Measurements from ENCODE around the gene RFLNA.
"Not testable (repeated sequence)": the region's sequence is repeated elsewhere in the genome, so short reads cannot be mapped to it uniquely, and the experiment has no call there.

RFLNA gene

DNA sequence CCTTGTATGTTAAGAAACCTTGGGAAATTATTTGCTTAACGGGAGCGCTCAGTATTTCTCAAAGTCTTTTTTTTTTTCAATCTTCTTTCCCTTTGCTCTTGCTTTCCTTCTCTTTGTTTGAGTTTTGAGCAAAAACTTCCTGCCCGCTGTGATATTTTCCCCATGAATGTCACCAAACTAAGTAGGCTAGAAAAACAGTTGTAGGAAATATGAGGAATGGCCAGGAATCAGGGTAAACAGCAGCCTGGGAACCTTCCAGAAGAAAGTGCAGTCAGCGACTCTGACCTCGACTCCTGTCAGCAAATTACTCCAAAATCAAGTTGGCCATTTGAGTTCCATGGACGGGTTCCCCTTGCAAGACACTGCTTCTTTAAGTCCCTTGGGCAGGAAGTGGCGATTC is 11.6 kb upstream of the RFLNA start:
- DNase-seq, result no peak

- no peak for DNase-seq
These were observed 10.5 kb upstream of the RFLNA start for GRCh38 chr12:124284368-124284767.

DNA sequence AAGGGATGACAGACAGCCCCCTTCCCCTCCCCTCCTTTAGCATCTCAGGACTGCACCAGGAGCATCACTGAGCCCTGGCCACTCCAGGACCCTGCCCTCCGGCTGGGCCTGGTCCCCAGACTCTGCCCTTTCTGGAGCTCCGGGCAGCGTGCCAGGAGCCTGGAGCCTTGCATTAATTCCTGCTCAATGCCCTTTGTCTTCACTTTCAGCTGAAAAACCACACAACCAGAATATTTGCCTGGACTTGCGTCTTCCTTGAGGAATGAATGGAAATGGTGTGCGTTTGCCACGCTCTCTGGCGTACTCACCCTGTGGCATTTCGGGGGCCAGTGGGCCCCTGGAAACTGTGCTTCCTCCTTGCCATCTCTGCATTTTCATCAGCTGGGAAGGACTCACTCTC is 8.5 kb upstream of the RFLNA start:
- no peak for DNase-seq

DNA sequence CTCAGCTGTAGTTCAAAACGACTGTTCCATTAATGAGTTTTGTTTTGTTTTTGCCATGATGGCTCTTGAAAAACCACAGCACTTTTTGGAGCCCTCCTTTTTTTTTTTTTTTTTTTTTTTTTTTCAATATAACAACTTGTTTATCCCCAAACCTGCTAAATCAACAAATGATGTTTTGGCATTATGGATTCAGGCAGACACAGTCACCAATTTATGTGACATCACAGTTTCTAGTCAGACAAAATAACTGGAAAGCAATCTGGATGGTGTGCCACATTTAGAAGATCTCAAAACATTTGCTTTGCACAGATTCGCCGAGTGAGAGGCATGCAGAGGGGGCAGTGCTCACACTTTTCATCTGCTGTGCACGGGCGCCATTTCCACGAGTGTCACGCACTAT is 7.9 kb upstream of the RFLNA start:
- no peak for DNase-seq

DNA sequence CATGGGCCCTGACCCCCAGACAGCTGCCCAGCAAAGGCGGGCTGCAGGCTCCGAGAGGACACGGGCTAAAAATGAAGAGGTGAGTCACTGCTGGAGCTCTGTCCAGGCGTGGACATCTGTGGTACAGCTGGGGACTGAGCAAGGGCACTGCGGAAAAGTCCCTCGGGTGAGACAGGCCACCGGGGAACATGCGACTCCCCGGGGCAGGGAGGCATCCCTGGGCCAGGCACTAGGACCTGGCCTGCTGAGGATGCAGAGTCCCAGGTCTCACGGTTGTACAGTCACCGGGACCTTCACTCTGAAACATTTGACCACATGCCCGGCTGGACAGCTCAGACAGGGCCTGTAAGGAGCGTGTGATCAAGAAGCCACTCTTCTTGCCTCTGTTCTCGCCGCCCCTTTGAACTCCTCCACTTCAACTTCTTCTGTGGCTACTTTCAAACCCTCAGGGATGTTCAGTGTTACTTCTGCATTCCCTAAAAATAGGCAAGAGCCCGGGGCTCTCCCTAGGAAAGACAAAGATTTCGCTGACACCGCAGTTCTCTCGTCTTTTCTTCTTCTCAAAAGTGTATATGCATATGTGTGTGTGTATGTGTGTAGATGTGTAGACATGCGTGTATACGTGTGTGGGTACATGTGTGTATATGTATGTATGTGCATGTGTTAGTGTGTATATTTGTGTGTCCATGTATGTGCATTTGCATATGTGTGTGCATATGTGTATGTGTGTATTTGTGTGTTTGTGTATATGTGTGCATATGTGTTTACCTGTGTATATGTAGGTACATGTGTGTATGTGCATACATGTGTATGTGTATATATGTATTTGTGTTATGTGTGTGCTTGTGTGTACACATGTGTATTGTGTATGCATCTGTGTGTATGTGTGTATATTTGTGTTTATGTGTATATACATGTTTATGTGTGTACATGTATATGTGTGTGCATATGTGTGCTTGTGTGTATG is 5.0 kb upstream of the RFLNA start:
- DNase-seq, result peak; percentile 7 to 9

DNA sequence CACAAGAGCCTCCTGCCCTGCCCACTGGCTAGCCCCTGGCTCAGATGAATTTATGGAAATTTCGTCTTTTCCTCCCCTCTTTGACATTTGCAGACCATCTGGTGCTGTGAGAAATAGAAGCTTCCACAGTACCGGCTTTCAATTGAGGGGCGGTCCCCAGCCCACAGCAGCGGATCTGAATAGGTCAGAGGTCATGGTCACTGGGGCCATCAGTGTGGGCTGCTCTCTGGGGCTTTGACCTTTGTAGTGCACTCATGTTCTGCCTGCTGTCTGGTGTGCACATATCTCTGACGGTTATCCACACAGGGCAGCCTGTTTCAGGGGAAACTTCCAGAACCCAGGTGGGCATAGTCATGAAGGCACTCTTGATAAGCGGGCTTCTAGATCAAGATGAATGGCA is 2.5 kb upstream of the RFLNA start:
- DNase-seq, result no peak

DNA sequence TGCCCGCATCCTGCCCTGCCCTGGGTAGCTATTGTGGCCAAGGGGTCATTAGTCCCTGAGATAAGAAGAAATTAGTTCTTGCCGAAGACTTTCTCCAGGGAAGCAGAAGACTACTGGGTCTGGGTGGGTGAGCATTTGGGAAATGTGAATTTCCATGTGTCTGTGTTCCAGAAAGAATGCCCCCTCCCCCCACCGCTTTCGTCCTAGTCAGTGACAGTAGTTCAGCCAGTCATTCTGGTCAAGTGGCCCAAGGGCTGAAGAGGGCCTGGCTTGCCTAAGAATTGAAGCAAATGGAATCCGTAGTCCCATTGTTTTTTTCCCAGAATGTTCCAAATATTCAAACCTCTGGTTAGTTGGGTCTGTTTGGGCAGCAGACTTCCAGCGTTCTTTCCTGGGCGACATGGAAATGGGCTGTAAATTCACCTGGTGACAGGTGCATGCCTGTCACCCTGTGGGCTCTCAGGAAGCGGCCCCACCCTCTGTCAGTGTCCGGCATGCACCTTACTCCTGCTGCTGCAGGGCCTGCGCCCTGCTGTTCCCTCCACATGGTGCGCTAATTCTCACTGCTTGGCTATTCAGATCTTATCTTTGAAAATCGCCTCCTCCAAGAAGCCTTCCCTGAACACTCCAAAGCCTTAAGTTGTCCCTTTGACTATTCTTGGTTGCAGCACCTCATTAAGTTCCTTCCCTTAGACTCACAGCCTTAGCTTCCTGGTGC is 1.4 kb upstream of the RFLNA start:
- no peak for DNase-seq

- DNase-seq, result no peak
These were observed 652 bp downstream of the RFLNA start for GRCh38 chr12:124295431-124296058.

DNA sequence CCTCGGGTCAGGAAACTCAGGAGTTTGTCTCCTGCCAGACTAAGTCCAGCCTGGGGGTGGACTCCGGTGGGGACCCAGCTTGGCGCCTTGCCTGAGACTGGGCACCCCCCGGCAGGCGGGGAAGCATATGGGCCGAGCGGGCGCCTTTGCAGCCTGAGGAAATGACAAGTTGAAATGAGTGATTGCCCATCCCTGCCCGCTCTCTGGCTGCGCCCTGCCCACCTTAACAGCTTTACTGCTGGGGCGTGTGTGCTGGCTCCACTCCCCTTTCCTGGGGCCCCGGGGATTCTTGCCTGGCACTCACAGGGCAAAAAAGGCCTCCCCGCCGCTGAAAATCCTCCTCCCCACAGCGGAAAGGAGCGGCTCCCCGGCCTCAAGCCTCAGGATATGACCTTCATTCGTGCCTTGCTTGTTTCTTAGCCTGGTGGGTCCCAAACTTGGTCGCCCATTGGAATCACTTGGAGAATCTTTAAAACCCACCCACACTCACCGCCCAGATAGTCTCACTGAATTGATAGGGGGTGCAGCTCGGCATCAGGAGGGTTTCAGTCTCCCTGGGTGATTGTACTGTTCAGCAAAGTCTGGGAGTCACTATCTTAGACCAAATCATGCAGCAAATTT is 1.5 kb downstream of the RFLNA start:
- no peak for DNase-seq

- no peak for DNase-seq
These were observed 2.0 kb downstream of the RFLNA start for GRCh38 chr12:124296916-124297351.

DNA sequence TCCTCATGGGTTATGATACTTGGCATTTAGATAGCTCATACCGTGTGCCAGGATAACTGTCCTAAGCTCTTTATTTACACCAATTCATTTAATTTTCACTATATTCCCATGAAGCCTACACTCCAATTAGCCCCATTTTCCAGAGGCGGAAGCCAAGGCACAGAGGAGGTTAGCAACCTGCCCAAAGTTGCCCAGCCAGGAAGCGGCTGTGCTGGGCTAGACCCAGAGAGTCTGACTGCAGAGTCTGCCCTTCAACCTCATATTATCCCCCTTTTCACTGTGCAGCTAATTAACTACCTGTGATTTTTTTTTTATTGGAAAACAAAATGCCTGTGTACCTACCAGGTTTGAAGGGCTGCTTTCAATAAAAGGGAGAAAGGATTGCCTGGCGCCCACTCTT is 2.5 kb downstream of the RFLNA start:
- no peak for DNase-seq

DNA sequence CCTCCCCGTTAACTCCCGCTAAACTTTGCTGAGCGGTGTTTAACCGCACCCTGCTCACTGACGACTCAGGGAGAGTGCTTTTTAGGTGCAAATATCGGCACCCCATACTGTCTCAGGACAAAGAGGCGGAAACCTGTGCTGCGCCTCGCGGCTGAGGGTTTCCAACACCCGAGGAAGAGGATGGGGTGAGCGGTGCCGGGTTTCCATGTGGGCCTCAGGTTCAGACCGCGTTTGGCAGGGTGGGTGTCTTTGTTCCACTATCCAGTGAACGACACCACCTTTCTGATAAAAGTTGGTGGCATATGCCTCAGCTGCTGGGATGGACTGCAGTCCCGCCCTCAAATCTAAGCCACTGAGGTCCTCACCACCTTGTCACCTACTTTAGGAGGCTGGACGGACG is 3.0 kb downstream of the RFLNA start:
- DNase-seq, result no peak

- DNase-seq, result no peak
These were observed 4.0 kb downstream of the RFLNA start for GRCh38 chr12:124298685-124299410.

GRCh38 chr12:124299628-124300388 is 4.9 kb downstream of the RFLNA start:
- DNase-seq, result no peak

GRCh38 chr12:124300657-124301056 is 5.8 kb downstream of the RFLNA start:
- not testable (repeated sequence) for DNase-seq

DNA sequence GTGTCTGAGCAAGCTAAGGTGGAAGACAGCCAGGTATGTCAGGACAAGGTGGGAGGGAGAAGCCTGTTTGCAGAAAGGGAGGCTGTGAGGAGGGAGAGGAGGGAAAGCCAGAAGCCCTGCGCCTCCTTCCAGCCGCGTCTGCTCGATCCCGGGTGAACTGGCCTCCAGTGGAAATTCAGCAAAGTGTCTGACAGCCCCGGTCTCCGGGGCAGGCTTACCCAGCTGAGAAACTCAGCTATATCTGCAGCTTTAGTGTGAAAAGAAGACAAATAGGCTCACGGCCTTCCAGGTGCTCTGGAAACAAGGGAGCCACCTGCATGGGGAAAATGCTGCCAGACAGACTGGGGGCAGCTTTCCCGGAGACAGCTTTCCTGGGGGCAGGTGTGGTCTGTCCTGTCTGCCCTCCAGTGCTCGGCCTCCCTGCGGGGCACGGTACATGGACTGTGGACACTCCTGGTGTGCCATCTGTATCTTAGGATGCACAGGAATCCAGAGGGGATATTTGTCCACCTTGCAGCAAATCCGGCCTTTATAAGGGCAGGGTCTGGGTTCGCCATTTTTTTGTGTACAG is 6.3 kb downstream of the RFLNA start:
- no peak for DNase-seq

GRCh38 chr12:124302241-124302806 is 7.4 kb downstream of the RFLNA start:
- no peak for DNase-seq

- no peak for DNase-seq
These were observed 8.1 kb downstream of the RFLNA start for GRCh38 chr12:124302807-124303578.

- DNase-seq, result no peak
These were observed 8.9 kb downstream of the RFLNA start for GRCh38 chr12:124303579-124304313.
